OCI-LY7 (cell line): ENCODE measurements around the gene CCDC38. TPM values are rescaled to one million over a fixed set of nuclear protein-coding genes. Genes with fewer than 3 reads are reported as not detected.

Source experiments
- BruUV-seq: library from RNA; stranded (reverse); fragments of 400-500 nt; replicated peaks from 2 replicates; lab custom pipeline; 2021; lab: Mats Ljungman, UMichigan
- CTCF ChIA-PET: fragments of 300-600 bp; sonication (Branson Sonifier 250); formaldehyde crosslinking; loops from one replicate; lab custom pipeline; 2022; ENCODE audit warnings: antibody characterized with exemption; ENCODE audit not compliant: unreplicated experiment; lab: Charles Lee
- POLR2A ChIA-PET: fragments of 300-600 bp; sonication (Branson Sonifier 250); formaldehyde crosslinking; loops from one replicate; lab custom pipeline; 2022; ENCODE audit warnings: antibody characterized with exemption; lab: Charles Lee
- DNase-seq: peaks from one replicate; pipeline ENCODE4 v3.0.0-alpha.2; 2015; ENCODE audit warnings: low spot score
- H2AFZ ChIP-seq: fragments of 200-600 bp; sonication (generic), shearing (Covaris generic); 2 replicates; pipeline ENCODE4 v1.6.1; 2014; ENCODE audit warnings: mild to moderate bottlenecking, antibody characterized with exemption, low read length, moderate library complexity
- H3K27ac ChIP-seq: fragments of 200-600 bp; sonication (generic); 2 replicates; pipeline ENCODE4 v1.5.1; 2014; ENCODE audit warnings: mixed run types, low read depth, mild to moderate bottlenecking, moderate library complexity, low read length, inconsistent platforms; ENCODE audit not compliant: poor library complexity, severe bottlenecking
- H3K36me3 ChIP-seq: fragments of 200-600 bp; sonication (generic); 2 replicates; pipeline ENCODE4 v1.6.1; 2014; ENCODE audit warnings: mild to moderate bottlenecking, antibody characterized with exemption, low read length, moderate library complexity, mixed read lengths; ENCODE audit not compliant: insufficient read depth
- H3K4me1 ChIP-seq: fragments of 200-600 bp; sonication (generic); 2 replicates; pipeline ENCODE4 v1.5.1; 2014; ENCODE audit warnings: mild to moderate bottlenecking, low read length; ENCODE audit not compliant: insufficient read depth, poor library complexity, severe bottlenecking
- H3K4me2 ChIP-seq: fragments of 200-600 bp; sonication (generic); 2 replicates; pipeline ENCODE4 v1.6.1; 2014; ENCODE audit warnings: mild to moderate bottlenecking, low read length
- H3K4me3 ChIP-seq: fragments of 200-600 bp; sonication (generic); 2 replicates; pipeline ENCODE4 v1.5.1; 2014; ENCODE audit warnings: mild to moderate bottlenecking, low read depth, low read length; ENCODE audit not compliant: poor library complexity, severe bottlenecking
- H3K79me2 ChIP-seq: fragments of 200-600 bp; sonication (generic); 2 replicates; pipeline ENCODE4 v1.6.1; 2016; ENCODE audit warnings: low read depth, mild to moderate bottlenecking, low read length, moderate library complexity, mixed read lengths; ENCODE audit not compliant: insufficient read depth
- H3K9me2 ChIP-seq: fragments of 200-600 bp; sonication (generic); 2 replicates; pipeline ENCODE4 v1.6.1; 2016; ENCODE audit warnings: mild to moderate bottlenecking, low read length, mixed read lengths; ENCODE audit not compliant: insufficient read depth
- H3K9me3 ChIP-seq: fragments of 200-600 bp; sonication (generic); 2 replicates; pipeline ENCODE4 v1.6.1; 2014; ENCODE audit warnings: mild to moderate bottlenecking, mixed run types, low read length, mixed read lengths
- H4K20me1 ChIP-seq: fragments of 200-600 bp; sonication (generic); 2 replicates; pipeline ENCODE4 v1.6.1; 2014; ENCODE audit warnings: mild to moderate bottlenecking, antibody characterized with exemption, low read length, moderate library complexity, mixed read lengths; ENCODE audit not compliant: insufficient read depth
- CTCF ChIP-seq: fragments of 200-600 bp; sonication (generic); conservative IDR thresholded peaks from 2 replicates; pipeline ENCODE4 v1.5.1; 2014; ENCODE audit warnings: mild to moderate bottlenecking, antibody characterized with exemption, low read length, moderate library complexity, mixed read lengths
- EZH2phosphoT487 ChIP-seq: fragments of 200-600 bp; sonication (generic); IDR thresholded peaks from 2 replicates; pipeline ENCODE4 v1.6.1; 2018; ENCODE audit warnings: low read depth, borderline replicate concordance, mild to moderate bottlenecking, mixed run types, antibody characterized with exemption, low read length, moderate library complexity, mixed read lengths
- intact Hi-C: fragments of 100-400 bp; cut with micrococcal nuclease; formaldehyde crosslinking; loops from one replicate; pipeline ENCODE4 v1.10.0; 2022; ENCODE audit not compliant: unreplicated experiment
- total RNA-seq, 2 experiments: library from RNA; depleted of rRNA in 1 of 2; stranded (reverse); fragments of >200 nt in 1 of 2; shearing (Covaris generic) in 1 of 2; gene quantifications; 2 replicates each; pipeline ENCODE4 v1.2.3, GENCODE V29; 2014 to 2022

The CCDC38 gene
- total RNA-seq, 2 experiments from 2014 or later, result 0.16 to 0.99 TPM

GRCh38 chr12:95977764-95978305 is 35.4 kb upstream of the CCDC38 start:
- Histone ChIP-seq H3K4me2 (no peak overlapping the region), H4K20me1 (no peaks in the 10 kb centered on the region), H2AFZ (no peak overlapping the region), H3K9me3 (no peaks in the 10 kb centered on the region), H3K36me3 (no peaks in the 10 kb centered on the region), H3K9me2 (no peaks in the 10 kb centered on the region), H3K79me2 (no peaks in the 10 kb centered on the region), H3K4me3 (no peak overlapping the region), H3K4me1 (peaks cover 16% of the 10 kb centered on the region), H3K27ac (no peak overlapping the region)
- no peak for TF ChIP-seq EZH2phosphoT487
- TF ChIP-seq CTCF, result no peak
- intact Hi-C loops, result no loop called here
- DNase-seq, result no peak
- no TSS peak for BruUV-seq
- POLR2A ChIA-PET, result interaction anchor here (0.5 to 1.1 kb wide), 6 partner anchors 16 to 970 kb away, joined by 3 to 4 read pairs (median 3); partner anchors contain the start of genes AMDHD1 and CCDC38
- CTCF ChIA-PET, result no interaction called here

DNA sequence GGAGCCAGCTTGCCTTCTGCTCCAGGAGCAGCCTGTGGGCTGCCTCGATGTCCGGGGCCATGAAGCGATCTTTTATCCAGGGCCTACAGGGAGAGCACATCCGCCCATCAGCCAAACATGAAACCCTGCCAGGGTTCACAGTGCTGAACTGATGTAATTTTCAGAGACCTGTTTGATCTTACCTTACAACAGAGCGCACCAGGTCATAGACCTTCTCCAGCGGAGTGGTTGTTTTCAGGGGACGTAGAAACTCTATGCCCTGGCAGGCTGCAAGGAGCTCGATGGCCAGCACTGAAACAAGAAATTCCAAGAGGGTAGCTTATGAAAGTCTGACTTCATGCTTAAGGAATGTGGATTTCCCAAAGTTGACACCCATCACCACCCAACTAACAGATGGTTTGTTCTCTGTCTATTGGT is 34.0 kb upstream of the CCDC38 start:
- ChIA-PET CTCF (no interaction called here), POLR2A (no interaction called here)
- H3K9me2 ChIP-seq, result no peaks in the 10 kb centered on the region
- no peaks in the 10 kb centered on the region for H4K20me1 ChIP-seq
- no peak overlapping the region for H3K27ac ChIP-seq
- BruUV-seq, result no TSS peak
- intact Hi-C loops, result no loop called here
- no peaks in the 10 kb centered on the region for H3K36me3 ChIP-seq
- DNase-seq, result no peak
- TF ChIP-seq EZH2phosphoT487, result no peak
- TF ChIP-seq CTCF, result no peak
- H3K4me3 ChIP-seq, result no peak overlapping the region
- no peak overlapping the region for H2AFZ ChIP-seq
- H3K4me2 ChIP-seq, result no peak overlapping the region
- H3K9me3 ChIP-seq, result no peaks in the 10 kb centered on the region
- H3K4me1 ChIP-seq, result peaks cover 16% of the 10 kb centered on the region
- no peaks in the 10 kb centered on the region for H3K79me2 ChIP-seq

DNA sequence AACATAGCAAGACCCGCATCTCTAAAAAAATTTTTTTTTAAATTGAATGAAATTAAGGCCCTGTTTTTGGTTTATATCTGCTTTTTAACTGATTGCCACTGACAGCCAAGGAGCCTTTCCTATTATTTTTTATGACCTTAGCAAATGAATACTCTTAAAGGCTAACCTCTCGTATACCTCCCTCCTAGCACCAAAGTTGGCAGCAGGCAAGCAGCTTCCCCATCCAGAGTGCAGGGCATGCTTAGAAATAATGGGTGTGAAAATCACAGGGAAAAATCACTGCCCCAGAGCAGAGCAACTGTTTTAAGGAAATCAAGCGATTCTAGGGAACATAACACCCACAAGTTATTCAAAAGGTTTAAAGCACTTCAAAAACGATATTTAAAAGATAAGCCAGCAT is 33.1 kb upstream of the CCDC38 start:
- no TSS peak for BruUV-seq
- CTCF ChIA-PET, result no interaction called here
- Histone ChIP-seq H3K4me2 (no peak overlapping the region), H3K36me3 (no peaks in the 10 kb centered on the region), H3K9me2 (no peaks in the 10 kb centered on the region), H4K20me1 (no peaks in the 10 kb centered on the region), H2AFZ (no peak overlapping the region), H3K4me1 (peaks cover 16% of the 10 kb centered on the region), H3K79me2 (no peaks in the 10 kb centered on the region), H3K27ac (no peak overlapping the region), H3K4me3 (no peak overlapping the region), H3K9me3 (no peaks in the 10 kb centered on the region)
- POLR2A ChIA-PET, result interaction anchor here (0.5 to 1.0 kb wide), 3 partner anchors 20 to 410 kb away, joined by 3 read pairs; no protein-coding TSS in a partner anchor
- TF ChIP-seq CTCF, result no peak
- no peak for TF ChIP-seq EZH2phosphoT487
- no peak for DNase-seq
- intact Hi-C loops, result no loop called here
